ENCODE measurements around the gene PAQR7.

DNA sequence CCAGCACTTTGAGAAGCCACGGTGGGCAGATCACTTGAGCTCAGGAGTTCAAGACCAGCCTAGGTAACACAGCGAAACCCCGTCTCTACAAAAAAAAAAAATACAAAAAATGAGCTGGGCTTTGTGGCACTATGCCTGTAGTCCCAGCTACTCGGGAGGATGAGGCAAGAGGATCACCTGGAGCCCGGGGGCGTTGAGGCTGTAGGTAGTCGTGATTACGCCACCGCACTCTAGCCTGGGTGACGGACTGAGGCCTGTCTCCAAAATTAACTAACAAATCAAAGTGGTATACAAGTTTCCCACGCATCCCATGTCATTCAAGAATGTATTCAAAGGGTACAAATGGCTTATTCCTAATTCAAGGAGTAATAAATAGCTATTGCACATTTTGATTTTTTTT is 18.7 kb downstream of the PAQR7 start:
- TF ChIP-seq, protein P1, sequence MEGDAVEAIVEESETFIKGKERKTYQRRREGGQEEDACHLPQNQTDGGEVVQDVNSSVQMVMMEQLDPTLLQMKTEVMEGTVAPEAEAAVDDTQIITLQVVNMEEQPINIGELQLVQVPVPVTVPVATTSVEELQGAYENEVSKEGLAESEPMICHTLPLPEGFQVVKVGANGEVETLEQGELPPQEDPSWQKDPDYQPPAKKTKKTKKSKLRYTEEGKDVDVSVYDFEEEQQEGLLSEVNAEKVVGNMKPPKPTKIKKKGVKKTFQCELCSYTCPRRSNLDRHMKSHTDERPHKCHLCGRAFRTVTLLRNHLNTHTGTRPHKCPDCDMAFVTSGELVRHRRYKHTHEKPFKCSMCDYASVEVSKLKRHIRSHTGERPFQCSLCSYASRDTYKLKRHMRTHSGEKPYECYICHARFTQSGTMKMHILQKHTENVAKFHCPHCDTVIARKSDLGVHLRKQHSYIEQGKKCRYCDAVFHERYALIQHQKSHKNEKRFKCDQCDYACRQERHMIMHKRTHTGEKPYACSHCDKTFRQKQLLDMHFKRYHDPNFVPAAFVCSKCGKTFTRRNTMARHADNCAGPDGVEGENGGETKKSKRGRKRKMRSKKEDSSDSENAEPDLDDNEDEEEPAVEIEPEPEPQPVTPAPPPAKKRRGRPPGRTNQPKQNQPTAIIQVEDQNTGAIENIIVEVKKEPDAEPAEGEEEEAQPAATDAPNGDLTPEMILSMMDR (conservative IDR thresholded peaks at IDR 0.05; ENCODE audit: low read depth in 2 of 2): no peak
- TF ChIP-seq, protein P2, sequence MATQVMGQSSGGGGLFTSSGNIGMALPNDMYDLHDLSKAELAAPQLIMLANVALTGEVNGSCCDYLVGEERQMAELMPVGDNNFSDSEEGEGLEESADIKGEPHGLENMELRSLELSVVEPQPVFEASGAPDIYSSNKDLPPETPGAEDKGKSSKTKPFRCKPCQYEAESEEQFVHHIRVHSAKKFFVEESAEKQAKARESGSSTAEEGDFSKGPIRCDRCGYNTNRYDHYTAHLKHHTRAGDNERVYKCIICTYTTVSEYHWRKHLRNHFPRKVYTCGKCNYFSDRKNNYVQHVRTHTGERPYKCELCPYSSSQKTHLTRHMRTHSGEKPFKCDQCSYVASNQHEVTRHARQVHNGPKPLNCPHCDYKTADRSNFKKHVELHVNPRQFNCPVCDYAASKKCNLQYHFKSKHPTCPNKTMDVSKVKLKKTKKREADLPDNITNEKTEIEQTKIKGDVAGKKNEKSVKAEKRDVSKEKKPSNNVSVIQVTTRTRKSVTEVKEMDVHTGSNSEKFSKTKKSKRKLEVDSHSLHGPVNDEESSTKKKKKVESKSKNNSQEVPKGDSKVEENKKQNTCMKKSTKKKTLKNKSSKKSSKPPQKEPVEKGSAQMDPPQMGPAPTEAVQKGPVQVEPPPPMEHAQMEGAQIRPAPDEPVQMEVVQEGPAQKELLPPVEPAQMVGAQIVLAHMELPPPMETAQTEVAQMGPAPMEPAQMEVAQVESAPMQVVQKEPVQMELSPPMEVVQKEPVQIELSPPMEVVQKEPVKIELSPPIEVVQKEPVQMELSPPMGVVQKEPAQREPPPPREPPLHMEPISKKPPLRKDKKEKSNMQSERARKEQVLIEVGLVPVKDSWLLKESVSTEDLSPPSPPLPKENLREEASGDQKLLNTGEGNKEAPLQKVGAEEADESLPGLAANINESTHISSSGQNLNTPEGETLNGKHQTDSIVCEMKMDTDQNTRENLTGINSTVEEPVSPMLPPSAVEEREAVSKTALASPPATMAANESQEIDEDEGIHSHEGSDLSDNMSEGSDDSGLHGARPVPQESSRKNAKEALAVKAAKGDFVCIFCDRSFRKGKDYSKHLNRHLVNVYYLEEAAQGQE (IDR thresholded peaks at IDR 0.05; ENCODE audit: unreplicated experiment): no peak
- TF ChIP-seq NANOG (IDR thresholded peaks at IDR 0.05; ENCODE audit: borderline replicate concordance) (no peak), CREB1 (CRISPR knock-in tag; IDR thresholded peaks at IDR 0.05; ENCODE audit: low read depth) (no peak), POLR2AphosphoS5 (IDR thresholded peaks at IDR 0.05; ENCODE audit: low read depth) (no peak)

Data from GM23338 (cell line).